GM21381 (cell line): ENCODE data around the gene MAP2K7.
"Not testable (repeated sequence)": the region's sequence is repeated elsewhere in the genome, so short reads cannot be mapped to it uniquely, and the experiment has no call there.

Experiments used
- ATAC-seq: cut with Tn5 transposase; IDR thresholded peaks from one replicate; pipeline ENCODE4 v1.9.1; 2021; ENCODE audit warnings: mild to moderate bottlenecking, moderate library complexity; ENCODE audit not compliant: unreplicated experiment

Gene MAP2K7

DNA sequence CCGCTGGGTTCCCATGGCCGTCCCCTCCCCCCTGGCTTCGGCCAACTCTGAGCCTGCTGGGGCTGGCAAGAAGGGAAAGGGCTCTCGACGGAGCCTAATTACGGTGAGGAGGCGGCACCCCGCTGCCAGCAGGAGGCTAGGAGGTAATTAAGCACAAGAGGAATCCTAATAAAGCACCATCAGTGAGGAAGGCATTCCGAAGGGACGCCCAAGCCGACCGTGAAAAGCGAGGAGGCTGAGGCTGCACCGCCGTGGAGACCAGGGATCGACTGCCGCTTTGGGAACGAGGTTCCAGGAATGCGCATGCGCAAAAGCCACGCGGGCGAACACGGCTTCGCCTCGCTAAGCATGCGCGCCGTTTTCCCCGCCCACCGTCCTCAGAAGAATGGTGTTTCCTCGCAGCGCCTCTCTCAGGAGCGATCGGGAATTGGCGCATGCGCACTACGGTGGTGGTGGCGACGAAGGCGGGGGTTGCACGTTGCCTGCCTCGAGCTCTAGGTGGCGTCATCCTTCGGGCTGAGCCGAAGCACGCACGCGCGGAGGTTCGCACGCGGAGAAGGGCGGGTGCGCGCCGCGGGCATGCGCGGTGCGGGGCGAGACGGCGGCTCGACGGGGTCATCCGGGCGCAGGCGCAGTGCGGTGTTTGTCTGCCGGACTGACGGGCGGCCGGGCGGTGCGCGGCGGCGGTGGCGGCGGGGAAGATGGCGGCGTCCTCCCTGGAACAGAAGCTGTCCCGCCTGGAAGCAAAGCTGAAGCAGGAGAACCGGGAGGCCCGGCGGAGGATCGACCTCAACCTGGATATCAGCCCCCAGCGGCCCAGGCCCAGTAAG is at the start of gene MAP2K7:
MAP2K7 (plus strand) TSS at position 634 of the 830 bp plus-strand sequence; CDS start at position 702, 68 bp downstream.
- ATAC-seq = peak; percentile 84

GRCh38 chr19:7855426-7856108 is 48.1 kb upstream of the MAP2K7 start:
- ATAC-seq = no peak

DNA sequence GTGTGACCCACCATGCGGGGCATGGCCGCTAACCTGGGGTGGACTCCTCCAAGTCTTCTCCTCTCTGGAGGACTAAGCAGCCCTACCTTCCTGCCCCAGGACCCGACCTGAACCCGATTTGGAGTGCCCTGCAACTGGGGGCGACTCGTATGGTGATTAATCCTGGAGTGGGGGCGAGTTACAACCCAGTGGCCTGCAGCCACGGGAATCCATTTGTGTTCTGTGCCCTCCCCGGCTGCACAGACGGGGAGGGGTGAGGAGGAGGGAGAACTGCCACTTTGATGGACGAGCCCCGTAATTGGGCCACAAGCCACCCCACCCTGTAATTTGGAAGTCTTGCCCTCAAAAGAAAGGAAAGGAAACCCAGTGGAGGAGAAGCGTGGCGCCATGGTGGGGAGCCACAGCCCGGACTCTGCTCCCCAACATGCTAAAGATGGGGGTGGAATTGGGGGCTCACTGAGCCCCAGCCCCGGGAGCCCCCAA is 47.5 kb upstream of the MAP2K7 start:
- no peak for ATAC-seq

GRCh38 chr19:7856679-7857663 is 46.7 kb upstream of the MAP2K7 start:
- no peak for ATAC-seq

DNA sequence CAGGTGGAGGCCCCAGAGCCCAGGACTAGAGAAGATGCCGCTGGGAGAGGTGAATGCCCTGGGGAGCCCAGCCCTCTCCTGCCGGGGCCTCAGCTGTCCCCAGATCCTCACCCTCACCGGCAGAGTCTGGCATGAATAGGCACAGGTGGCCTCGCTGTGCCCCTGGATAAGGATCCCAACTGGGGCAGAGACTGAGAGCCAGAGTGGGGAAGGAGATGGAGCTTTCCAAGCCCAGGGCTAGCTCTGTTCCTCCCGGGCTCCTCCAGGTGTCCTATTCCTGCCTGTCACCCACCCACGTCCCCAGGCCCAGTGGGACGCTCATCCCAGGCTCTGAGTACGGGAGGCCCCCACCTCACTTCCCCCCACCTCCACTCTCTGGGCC is 46.0 kb upstream of the MAP2K7 start:
- no peak for ATAC-seq

- no peak for ATAC-seq
Observed at GRCh38 chr19:7858109-7858770, 45.4 kb upstream of the MAP2K7 start.

- not testable (repeated sequence) for ATAC-seq
Observed at GRCh38 chr19:7859087-7859486, 44.6 kb upstream of the MAP2K7 start.

- ATAC-seq = no peak
Observed at GRCh38 chr19:7859831-7860713, 43.6 kb upstream of the MAP2K7 start.

DNA sequence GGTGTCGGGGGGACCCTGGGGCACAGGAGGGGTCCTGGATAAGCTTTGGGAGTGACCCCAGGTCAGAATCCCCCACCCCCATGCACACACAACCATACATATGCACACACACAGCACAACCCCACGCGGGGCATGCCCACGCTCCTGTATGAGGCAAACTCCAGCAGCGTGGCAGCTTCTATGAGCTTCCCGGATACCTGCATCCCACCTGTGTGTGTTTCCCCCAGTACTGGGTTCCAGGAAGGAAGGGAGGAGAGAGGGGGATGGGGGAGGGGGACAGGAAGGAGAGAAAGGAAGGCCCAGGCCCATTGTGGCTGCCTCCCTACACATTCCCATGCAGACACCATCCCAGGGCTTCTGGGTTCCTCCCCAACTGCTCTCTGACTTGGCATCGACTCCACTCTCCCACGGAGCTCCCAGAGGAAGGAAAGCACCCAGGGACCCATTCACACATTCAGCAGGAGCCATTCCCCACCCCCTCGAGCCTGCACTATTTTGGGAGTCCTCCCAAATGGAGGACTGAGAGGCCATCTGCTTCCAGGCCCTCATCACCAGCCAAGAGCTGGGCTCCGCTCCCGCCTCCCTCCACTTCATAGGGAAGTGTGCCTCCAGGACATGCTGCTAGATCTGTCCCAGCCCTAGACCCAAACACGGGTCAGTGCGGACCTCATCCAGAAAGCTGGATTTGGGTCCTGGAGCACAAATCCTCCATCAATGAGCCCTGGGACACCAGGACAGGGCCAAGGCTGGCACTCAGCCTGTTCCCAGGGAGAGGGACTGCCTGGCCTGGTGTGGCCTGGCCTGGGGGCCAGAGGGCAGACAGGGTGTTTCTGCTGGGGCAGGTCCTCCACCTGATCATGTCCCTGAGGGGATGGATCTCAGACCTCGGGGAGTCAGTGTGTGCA is 42.7 kb upstream of the MAP2K7 start:
- no peak for ATAC-seq

GRCh38 chr19:7861619-7862412 is 41.9 kb upstream of the MAP2K7 start:
- ATAC-seq = no peak

DNA sequence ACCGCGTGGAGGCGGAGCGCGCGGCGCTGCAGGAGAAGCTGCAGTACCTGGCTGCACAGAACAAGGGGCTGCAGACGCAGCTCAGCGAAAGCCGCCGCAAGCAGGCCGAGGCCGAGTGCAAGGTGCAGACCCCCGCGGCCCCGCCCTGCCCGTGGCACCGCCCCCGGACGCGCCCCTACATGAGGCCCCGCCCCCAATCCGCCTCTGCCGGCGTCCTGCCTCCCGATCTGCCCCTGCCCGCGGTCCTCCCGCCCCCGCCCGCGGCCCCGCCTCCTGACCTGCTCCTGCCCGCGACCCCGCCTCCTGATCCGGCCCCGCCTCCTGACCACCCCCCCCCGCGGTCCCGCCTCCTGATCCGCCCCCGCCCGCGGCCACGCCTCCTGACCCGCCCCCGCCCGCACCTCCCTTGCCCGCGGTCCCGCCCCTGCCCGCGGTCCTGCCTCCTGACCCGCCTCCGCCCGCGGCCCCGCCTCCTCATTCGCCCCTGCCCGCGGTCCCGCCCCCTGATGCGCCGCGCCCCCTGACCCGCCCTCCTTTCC is 41.2 kb upstream of the MAP2K7 start:
- ATAC-seq = no peak

- no peak for ATAC-seq
Observed at GRCh38 chr19:7863157-7863970, 40.3 kb upstream of the MAP2K7 start.

GRCh38 chr19:7863971-7864689 is 39.5 kb upstream of the MAP2K7 start:
- no peak for ATAC-seq

GRCh38 chr19:7864690-7865074 is 39.0 kb upstream of the MAP2K7 start:
- ATAC-seq = no peak

GRCh38 chr19:7865262-7865911 is 38.3 kb upstream of the MAP2K7 start:
- no peak for ATAC-seq
